HepG2 (cell line): ENCODE measurements around the gene PRMT5. TPM values are rescaled to one million over a fixed set of nuclear protein-coding genes. Genes with fewer than 3 reads are reported as not detected.

Experiments used
- BCL6 ChIP-seq: IDR thresholded peaks from 2 replicates; pipeline ENCODE4 v1.6.1; 2016; ENCODE audit warnings: missing genetic modification reagents, missing compliant biosample characterization
- HNF4G ChIP-seq, 2 experiments: sonication (generic) in 1 of 2; formaldehyde crosslinking in 1 of 2; IDR thresholded peaks; 2 replicates each; pipeline versions ENCODE4 v1.4.0 to v1.6.1; 2011 to 2020; ENCODE audit warnings: borderline replicate concordance in 2 of 2, low read depth in 2 of 2, mild to moderate bottlenecking in 2 of 2, low read length in 1 of 2, missing genetic modification reagents in 1 of 2, moderate library complexity in 1 of 2
- PAF1 ChIP-seq: IDR thresholded peaks from 2 replicates; pipeline ENCODE4 v1.6.1; 2016; ENCODE audit warnings: missing genetic modification reagents, missing compliant biosample characterization
- RARG ChIP-seq: sonication (generic); formaldehyde crosslinking; IDR thresholded peaks from 2 replicates; pipeline ENCODE4 v1.4.0; 2020; ENCODE audit warnings: low read depth, mild to moderate bottlenecking, missing genetic modification reagents
- RBFOX2 ChIP-seq: fragments of 200-400 bp; formaldehyde crosslinking; IDR thresholded peaks from 2 replicates; pipeline ENCODE4 v1.6.1; 2017; ENCODE audit warnings: low read depth, mild to moderate bottlenecking, low read length
- RNF219 ChIP-seq: sonication (generic); formaldehyde crosslinking; IDR thresholded peaks from 2 replicates; pipeline ENCODE4 v1.5.0; 2020; ENCODE audit warnings: mild to moderate bottlenecking, missing genetic modification reagents
- SIX4 ChIP-seq: sonication (generic); formaldehyde crosslinking; IDR thresholded peaks from 2 replicates; pipeline ENCODE4 v1.4.0; 2020; ENCODE audit warnings: missing genetic modification reagents
- SOX13 ChIP-seq, 3 experiments: fragments of 450-650 bp in 1 of 3; sonication (generic) in 1 of 3; formaldehyde crosslinking in 1 of 3; IDR thresholded peaks in 2 of 3; conservative IDR thresholded peaks in 1 of 3; 2 replicates each; pipeline versions ENCODE4 v1.5.0 to v1.6.1; 2016 to 2020; ENCODE audit warnings: antibody characterized with exemption in 1 of 3, mild to moderate bottlenecking in 1 of 3, missing compliant biosample characterization in 1 of 3, missing genetic modification reagents in 1 of 3, moderate library complexity in 1 of 3
- ZBTB46 ChIP-seq: sonication (generic); formaldehyde crosslinking; IDR thresholded peaks from 2 replicates; pipeline ENCODE4 v1.4.0; 2020; ENCODE audit warnings: mild to moderate bottlenecking, missing genetic modification reagents, borderline replicate concordance
- ZNF44 ChIP-seq: sonication (generic); formaldehyde crosslinking; IDR thresholded peaks from 2 replicates; pipeline ENCODE4 v1.5.1; 2020; ENCODE audit warnings: mild to moderate bottlenecking, missing genetic modification reagents
- ZNF546 ChIP-seq: sonication (generic); formaldehyde crosslinking; conservative IDR thresholded peaks from 2 replicates; pipeline ENCODE4 v1.8.1; 2023; ENCODE audit warnings: mild to moderate bottlenecking, missing genetic modification reagents
- ZNF879 ChIP-seq: sonication (generic); formaldehyde crosslinking; IDR thresholded peaks from 2 replicates; pipeline ENCODE4 v1.8.1; 2023; ENCODE audit warnings: missing genetic modification reagents
- polyA plus RNA-seq, 8 experiments: library from polyadenylated mRNA; depleted of rRNA in 3 of 8; stranded (reverse) in 7 of 8; unstranded in 1 of 8; fragments of >200 nt; fragmentation: Illumina TruSeq in 4 of 8; extraction: Trizol in 4 of 8; gene quantifications; 2 replicates each; pipeline versions ENCODE4 v1.2.1 to v1.2.3, GENCODE V29; 2011 to 2016; ENCODE audit warnings: low read depth in 4 of 8, missing spikeins in 1 of 8, mixed read lengths in 1 of 8; ENCODE audit not compliant: insufficient read depth in 1 of 8
- total RNA-seq, 5 experiments: library from RNA; depleted of rRNA; stranded (reverse); fragments of >200 nt; fragmentation: Illumina TruSeq; extraction: Trizol; gene quantifications; 2 replicates each; pipeline ENCODE4 v1.2.3, GENCODE V29; 2016; ENCODE audit warnings: low read depth in 1 of 5
- TF ChIP-seq, protein P1 (sequence below): IDR thresholded peaks from 2 replicates; pipeline ENCODE4 v1.6.1; 2016; ENCODE audit warnings: mild to moderate bottlenecking
- TF ChIP-seq, protein P2 (sequence below): sonication (generic); formaldehyde crosslinking; IDR thresholded peaks from 2 replicates; pipeline ENCODE4 v1.8.0; 2023; ENCODE audit warnings: mild to moderate bottlenecking, missing genetic modification reagents
- TF ChIP-seq, protein P3 (sequence below): sonication (generic); formaldehyde crosslinking; IDR thresholded peaks from 2 replicates; pipeline ENCODE4 v1.8.0; 2022; ENCODE audit warnings: mild to moderate bottlenecking, missing genetic modification reagents; ENCODE audit not compliant: insufficient replicate concordance
- TF ChIP-seq, protein P4 (sequence below): sonication (generic); formaldehyde crosslinking; IDR thresholded peaks from 2 replicates; pipeline ENCODE4 v1.4.0; 2020; ENCODE audit warnings: missing genetic modification reagents, borderline replicate concordance

The PRMT5 gene
- total and polyA plus RNA-seq, 2 of the 13 experiments (the other 11 are each of a cell fraction or from before 2014, with no cell fraction given) = 210 to 354 TPM

- TF ChIP-seq, protein P1, sequence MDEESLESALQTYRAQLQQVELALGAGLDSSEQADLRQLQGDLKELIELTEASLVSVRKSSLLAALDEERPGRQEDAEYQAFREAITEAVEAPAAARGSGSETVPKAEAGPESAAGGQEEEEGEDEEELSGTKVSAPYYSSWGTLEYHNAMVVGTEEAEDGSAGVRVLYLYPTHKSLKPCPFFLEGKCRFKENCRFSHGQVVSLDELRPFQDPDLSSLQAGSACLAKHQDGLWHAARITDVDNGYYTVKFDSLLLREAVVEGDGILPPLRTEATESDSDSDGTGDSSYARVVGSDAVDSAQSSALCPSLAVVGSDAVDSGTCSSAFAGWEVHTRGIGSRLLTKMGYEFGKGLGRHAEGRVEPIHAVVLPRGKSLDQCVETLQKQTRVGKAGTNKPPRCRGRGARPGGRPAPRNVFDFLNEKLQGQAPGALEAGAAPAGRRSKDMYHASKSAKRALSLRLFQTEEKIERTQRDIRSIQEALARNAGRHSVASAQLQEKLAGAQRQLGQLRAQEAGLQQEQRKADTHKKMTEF (CRISPR knock-in tag) = no peak
- TF ChIP-seq ZBTB46 (0 out of 2 replicates have a peak, but pooled peaks have one; percentile 0), PAF1 (0 out of 2 replicates have a peak, but pooled peaks have one; percentile 23), BCL6 (CRISPR knock-in tag) (0 out of 2 replicates have a peak, but pooled peaks have one; percentile 3), RBFOX2 (peak; percentile 21; the same call in 1 of the 2 replicates), RARG (CRISPR knock-in tag) (no peak), RNF219 (no peak), SIX4 (0 out of 2 replicates have a peak, but pooled peaks have one; percentile 8), ZNF879 (CRISPR knock-in tag) (no peak), HNF4G (IDR thresholded peaks at IDR 0.05; ENCODE audit: borderline replicate concordance, low read depth, low read length) (no peak), HNF4G (CRISPR knock-in tag; IDR thresholded peaks at IDR 0.05; ENCODE audit: borderline replicate concordance, low read depth) (no peak), ZNF44 (no peak), ZNF546 (CRISPR knock-in tag) (peak; percentile 2; the same call in 1 of the 2 replicates), SOX13 (IDR thresholded peaks at IDR 0.05) (no peak), SOX13 (CRISPR knock-in tag; conservative IDR thresholded peaks at IDR 0.05 in 1 of 2, IDR thresholded peaks at IDR 0.05 in 1 of 2) (no peak)
- TF ChIP-seq, protein P2, sequence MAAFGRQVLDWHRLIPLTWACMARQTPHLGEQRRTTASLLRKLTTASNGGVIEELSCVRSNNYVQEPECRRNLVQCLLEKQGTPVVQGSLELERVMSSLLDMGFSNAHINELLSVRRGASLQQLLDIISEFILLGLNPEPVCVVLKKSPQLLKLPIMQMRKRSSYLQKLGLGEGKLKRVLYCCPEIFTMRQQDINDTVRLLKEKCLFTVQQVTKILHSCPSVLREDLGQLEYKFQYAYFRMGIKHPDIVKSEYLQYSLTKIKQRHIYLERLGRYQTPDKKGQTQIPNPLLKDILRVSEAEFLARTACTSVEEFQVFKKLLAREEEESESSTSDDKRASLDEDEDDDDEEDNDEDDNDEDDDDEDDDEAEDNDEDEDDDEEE (CRISPR knock-in tag) = no peak
- TF ChIP-seq, protein P3, sequence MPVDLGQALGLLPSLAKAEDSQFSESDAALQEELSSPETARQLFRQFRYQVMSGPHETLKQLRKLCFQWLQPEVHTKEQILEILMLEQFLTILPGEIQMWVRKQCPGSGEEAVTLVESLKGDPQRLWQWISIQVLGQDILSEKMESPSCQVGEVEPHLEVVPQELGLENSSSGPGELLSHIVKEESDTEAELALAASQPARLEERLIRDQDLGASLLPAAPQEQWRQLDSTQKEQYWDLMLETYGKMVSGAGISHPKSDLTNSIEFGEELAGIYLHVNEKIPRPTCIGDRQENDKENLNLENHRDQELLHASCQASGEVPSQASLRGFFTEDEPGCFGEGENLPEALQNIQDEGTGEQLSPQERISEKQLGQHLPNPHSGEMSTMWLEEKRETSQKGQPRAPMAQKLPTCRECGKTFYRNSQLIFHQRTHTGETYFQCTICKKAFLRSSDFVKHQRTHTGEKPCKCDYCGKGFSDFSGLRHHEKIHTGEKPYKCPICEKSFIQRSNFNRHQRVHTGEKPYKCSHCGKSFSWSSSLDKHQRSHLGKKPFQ (CRISPR knock-in tag) = no peak
- TF ChIP-seq, protein P4, sequence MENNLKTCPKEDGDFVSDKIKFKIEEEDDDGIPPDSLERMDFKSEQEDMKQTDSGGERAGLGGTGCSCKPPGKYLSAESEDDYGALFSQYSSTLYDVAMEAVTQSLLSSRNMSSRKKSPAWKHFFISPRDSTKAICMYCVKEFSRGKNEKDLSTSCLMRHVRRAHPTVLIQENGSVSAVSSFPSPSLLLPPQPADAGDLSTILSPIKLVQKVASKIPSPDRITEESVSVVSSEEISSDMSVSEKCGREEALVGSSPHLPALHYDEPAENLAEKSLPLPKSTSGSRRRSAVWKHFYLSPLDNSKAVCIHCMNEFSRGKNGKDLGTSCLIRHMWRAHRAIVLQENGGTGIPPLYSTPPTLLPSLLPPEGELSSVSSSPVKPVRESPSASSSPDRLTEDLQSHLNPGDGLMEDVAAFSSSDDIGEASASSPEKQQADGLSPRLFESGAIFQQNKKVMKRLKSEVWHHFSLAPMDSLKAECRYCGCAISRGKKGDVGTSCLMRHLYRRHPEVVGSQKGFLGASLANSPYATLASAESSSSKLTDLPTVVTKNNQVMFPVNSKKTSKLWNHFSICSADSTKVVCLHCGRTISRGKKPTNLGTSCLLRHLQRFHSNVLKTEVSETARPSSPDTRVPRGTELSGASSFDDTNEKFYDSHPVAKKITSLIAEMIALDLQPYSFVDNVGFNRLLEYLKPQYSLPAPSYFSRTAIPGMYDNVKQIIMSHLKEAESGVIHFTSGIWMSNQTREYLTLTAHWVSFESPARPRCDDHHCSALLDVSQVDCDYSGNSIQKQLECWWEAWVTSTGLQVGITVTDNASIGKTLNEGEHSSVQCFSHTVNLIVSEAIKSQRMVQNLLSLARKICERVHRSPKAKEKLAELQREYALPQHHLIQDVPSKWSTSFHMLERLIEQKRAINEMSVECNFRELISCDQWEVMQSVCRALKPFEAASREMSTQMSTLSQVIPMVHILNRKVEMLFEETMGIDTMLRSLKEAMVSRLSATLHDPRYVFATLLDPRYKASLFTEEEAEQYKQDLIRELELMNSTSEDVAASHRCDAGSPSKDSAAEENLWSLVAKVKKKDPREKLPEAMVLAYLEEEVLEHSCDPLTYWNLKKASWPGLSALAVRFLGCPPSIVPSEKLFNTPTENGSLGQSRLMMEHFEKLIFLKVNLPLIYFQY (CRISPR knock-in tag) = 0 out of 2 replicates have a peak, but pooled peaks have one; percentile 14
Observed at GRCh38 chr14:22978487-22978837, 49.3 kb upstream of the PRMT5 start (continued).
